NCI-H2196 treated with DMSO at 0.1 percent for 48 hours (cell line): ENCODE data around the gene COL5A1.
"Not testable (repeated sequence)": the region's sequence is repeated elsewhere in the genome, so short reads cannot be mapped to it uniquely, and the experiment has no call there.

Source experiments
- DNase-seq: peaks from one replicate; lab custom pipeline; 2025; ENCODE audit not compliant: unreplicated experiment; lab: John Stamatoyannopoulos, UW

Gene COL5A1

GRCh38 chr9:134676361-134676760, 34.8 kb downstream of the COL5A1 start:
- DNase-seq, result no peak

GRCh38 chr9:134676886-134677285, 35.3 kb downstream of the COL5A1 start:
- no peak for DNase-seq

DNA sequence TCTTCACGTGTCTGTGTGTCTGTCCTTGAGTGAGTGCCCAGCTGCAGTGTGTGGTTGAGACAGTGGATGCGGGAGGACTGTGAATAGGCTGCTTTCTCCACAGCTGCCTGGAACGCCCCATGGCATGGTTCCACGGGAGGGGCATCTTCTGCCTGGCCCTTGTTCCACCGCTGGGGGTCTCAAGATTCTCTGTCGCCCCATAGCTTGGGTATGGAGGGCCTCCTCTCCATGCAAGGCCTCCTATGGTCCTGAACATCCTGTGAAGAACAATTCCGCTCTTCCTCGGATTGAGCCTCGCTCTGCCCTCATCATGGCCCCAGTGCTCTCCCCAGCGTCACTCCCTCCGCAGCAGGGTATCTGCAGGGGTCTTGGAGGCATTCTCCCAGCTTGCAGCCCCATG, 36.1 kb downstream of the COL5A1 start:
- no peak for DNase-seq

DNA sequence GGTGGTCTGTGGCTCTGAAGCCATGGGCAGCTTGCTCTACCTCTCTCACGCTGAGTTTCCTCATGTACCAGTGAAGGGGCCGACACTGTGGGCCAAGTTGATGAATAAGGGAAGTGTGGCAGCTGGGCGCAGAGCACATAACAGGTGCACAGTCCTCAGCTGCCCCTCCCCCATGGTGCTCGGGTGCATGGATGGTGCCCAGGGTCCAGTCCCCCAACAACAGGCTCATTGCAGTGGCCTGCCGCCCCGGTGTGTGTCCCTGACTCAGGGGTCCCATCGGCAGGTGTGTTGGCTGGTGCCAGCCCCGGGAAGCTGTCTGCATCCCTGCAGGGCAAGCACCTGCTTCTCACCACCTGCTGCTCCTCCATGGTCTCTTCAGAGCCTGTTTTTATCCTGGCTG, 36.6 kb downstream of the COL5A1 start:
- DNase-seq, result no peak

- DNase-seq, result no peak
Measured at GRCh38 chr9:134678666-134679443, 37.3 kb downstream of the COL5A1 start.

GRCh38 chr9:134679616-134680392, 38.2 kb downstream of the COL5A1 start:
- DNase-seq, result no peak

DNA sequence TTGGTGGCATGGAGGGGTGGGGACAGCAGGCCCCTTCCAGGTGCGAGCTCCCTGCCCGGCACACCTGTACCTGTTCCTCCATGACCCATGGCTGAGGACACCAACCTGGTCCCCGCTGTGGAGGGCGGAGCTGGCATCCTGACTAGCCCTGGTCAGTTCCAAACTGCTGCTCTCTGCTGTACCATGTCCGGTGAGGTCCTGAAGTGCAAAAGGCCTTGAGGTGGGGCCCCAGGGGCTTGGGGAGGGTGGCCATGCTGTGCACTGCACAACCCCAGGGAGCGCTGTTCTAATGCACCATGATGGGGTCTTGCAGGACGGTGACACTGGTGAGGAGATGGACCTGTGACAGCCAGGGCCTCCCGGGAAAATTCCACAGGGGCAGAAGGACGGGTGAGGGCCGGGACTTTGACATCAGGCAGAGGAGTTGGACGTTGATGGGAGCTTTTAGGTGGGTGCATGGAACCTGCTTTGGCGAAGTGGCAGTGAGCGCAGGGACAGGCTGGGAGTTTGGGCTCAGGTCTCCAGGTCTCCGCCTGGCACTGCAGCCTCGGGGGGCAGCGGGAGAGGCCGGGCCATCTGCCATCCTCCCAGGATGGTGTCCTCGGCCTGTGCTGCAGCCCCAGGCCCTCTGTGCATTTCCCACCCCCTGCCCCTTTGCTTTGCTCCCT, 38.9 kb downstream of the COL5A1 start:
- no peak for DNase-seq

DNA sequence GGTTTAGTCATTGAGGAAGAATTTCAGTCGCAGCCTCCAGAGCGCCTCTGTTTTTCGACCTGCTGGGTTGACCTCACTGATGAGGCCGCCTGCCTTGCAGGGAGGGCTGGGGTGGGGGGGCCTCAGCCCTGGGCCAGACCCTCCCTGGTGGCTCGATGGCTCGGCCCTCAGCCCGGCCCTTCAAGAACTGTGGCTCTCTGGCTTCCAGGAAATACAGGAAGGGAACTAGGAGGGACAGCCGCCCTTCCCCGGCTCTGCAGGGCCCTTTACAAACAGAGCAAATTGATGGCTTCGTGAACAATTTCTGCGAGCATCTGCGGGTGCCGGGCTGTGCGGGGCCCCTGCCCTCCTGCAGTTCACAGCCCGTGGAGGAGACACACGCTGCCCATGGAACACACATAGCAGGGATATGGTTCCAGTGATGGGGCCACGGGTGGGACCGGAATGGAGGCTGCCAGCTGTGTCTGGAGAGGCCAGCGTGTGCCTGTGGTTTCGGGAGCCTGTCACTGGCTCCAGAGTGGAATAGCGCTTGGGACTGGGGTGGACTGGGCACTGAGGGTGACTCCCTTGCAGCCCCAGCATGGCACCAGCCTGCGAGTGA, 39.6 kb downstream of the COL5A1 start:
- no peak for DNase-seq

- DNase-seq, result no peak
Measured at GRCh38 chr9:134682026-134682425, 40.4 kb downstream of the COL5A1 start.

- no peak for DNase-seq
Measured at GRCh38 chr9:134682651-134683364, 41.2 kb downstream of the COL5A1 start.

DNA sequence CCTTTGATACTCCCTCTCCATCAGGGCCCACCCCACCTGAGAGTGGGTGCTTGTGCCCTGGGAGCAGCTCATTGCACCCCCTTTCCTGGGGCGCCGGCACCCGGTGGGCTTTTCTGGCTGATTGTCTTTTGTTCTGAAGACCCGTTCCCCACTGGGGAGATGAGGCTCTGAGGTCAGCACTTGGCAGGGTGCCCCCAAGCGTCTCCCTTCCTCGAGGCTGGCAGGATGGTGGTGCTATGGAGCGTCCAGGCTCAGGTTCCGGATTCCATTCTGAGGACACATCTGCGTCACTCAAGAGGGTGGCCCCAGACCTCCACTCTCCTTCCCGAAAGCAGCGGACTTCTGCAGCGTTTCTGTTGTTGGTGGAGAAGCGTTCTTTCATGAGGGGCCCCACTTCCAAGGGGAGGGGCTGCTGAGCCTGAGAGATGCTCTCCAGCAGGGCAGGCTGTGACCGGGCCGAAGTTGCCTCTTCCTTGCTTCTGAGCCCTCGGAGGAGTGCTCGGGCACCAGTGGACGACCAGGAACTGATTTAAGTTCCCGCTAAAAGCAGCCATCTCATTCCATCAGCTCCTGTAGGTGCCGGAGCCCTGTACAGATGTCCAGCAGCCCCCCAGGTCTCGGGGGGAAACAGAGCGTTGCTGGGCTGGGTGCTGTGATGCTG, 42.2 kb downstream of the COL5A1 start:
- no peak for DNase-seq

- DNase-seq, result no peak
Measured at GRCh38 chr9:134684375-134684723, 42.7 kb downstream of the COL5A1 start.

DNA sequence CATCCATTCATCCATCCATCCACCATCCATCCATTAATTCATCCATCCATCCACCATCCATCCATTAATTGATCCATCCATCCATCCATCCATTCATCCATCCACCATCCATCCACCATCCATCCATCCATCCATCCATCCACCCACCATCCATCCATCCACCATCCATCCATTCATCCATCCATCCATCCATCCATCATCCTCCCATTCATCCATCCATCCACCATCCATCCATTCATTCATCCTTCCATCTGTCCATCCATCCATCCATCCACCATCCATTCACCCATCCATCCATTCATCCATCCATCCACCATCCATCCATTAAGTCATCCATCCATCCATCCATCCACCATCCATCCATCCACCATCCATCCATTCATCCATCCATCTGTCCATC, 43.3 kb downstream of the COL5A1 start:
- not testable (repeated sequence) for DNase-seq

- no peak for DNase-seq
Measured at GRCh38 chr9:134685784-134686183, 44.2 kb downstream of the COL5A1 start.

DNA sequence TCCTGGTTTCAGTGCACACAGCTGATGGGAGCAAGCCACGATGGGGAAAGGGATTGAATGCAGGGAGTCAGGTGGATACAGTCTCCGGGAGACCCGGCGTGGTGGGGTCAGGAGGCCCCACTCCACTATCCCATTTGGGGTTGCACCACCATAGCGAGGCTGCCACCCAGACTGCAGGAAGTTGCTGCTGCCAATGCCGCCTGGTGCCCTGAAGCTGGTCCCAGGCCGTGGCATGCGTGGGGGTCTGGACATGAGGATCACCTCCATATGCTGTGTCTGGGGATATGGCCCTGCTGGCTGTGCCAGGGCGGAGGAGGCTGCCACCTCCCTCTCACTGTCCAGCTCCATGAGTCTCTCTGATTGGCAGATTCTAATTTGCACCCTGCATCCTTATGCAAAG, 45.3 kb downstream of the COL5A1 start:
- DNase-seq, result no peak

- no peak for DNase-seq
Measured at GRCh38 chr9:134687556-134687955, 46.0 kb downstream of the COL5A1 start.

- DNase-seq, result no peak
Measured at GRCh38 chr9:134688231-134688630, 46.6 kb downstream of the COL5A1 start.

DNA sequence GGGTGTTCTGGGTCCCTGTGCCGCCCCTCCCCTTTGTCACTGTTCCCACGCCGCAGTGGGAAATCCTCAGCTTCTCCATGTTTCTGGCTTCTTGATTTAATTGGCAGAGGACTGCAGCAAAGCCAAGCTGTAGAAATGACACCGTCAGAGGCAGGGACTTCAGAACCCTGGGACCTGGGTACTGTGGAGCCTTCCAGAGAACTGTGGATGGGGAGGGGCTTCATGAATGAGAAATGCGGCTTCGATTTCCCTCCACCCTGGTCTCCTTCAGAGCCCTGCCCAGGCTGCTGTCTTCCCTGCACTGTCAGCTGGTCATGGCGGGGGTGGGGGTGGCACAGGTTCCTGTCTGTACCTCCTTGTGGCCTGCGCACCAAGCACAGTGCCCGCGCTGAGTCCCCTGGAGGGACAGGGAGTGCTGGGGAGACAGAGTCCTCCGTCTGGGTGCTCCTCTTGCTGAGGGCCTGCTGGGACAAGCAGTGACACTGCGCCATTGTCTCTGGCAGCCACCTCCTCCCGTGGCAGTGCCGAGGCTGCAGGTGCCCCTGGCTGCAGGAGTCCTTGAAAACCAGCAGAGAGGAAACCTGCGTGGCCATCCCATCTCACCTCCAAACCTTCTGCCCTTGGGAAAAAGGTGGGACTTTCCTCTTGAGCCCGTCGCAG, 47.2 kb downstream of the COL5A1 start:
- no peak for DNase-seq

DNA sequence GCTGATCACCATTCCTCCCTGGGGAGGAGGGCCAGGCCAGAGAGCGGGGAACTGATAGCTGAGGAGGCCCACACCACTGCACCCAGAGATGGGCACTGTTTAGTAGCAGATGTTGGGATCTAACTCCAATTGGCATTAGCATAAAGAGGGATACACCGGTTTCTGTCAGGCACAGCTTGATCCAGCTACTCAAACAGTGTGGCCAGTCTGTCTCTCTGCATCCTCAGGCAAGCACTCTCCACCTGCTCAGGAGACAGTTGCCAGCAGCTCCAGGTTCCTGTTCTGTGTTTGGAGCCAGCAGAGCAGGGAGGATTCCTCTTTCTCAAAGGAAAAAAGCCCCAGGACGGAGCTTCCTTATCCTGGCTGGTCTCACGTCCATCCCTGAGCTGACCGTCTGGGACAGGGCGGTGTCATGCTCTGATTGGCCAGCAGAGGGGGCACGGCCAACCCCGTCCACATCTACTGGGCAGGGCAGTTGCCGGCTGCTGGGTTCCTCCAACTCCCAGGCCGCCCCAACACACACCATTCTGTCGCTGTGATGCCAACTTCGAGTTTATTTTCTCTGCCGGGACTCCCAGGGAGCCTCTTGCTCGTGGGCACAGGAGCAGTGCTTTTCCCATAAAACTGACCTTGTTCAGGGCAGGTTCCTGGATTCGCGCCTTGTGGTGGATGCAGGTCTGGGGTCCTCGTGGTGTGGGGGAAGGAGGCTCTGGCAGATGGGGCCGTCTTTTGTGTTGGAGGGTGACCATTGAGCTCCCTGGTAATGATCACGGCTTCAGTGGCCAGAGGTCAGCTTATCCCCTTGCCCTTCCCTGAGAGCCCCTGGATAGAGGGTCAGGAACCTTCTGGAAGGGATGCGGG, 47.9 kb downstream of the COL5A1 start:
- DNase-seq, result no peak
